Measurements from ENCODE around the gene ACIN1. TPM values are rescaled to one million over a fixed set of nuclear protein-coding genes. Genes with fewer than 3 reads are reported as not detected.

The ACIN1 gene
- total and polyA plus RNA-seq, 7 donors = 45.2 to 83.2 (median 75.3) TPM

- Histone ChIP-seq H3K36me3 (ENCODE audit: insufficient read depth in 1 of 2, low read depth in 1 of 2) (peaks cover 4 to 33% of the 10 kb centered on the region in 2 donors), H3K4me3 (peak overlapping the region; percentile 78)
These were observed 38.6 kb downstream of the ACIN1 start for GRCh38 chr14:23056145-23056955.

GRCh38 chr14:23055621-23056144, 39.3 kb downstream of the ACIN1 start:
- intact Hi-C loops (cut with DNase I) = loop anchor here in 1 of 2 donors (5.0 kb wide), 1 partner anchor 498 kb away; no protein-coding TSS in a partner anchor
- Histone ChIP-seq H3K9me3 (no peaks in the 10 kb centered on the region), H3K27ac (no peak overlapping the region), H3K36me3 (ENCODE audit: insufficient read depth in 1 of 2, low read depth in 1 of 2) (peaks cover 1 to 26% of the 10 kb centered on the region in 2 donors), H3K4me1 (peaks cover 2% of the 10 kb centered on the region), H3K27me3 (ENCODE audit: insufficient read depth in 3 of 3, low read length in 2 of 3) (no peaks in the 10 kb centered on the region), H3K4me3 (no peak overlapping the region)
- DNase-seq (peak in 1 of 2 donors; percentile 59), ATAC-seq (no peak)
- 50 to 71% (median 60%) methylated on average over 6 of the region's 6 CpGs for WGBS, 3 donors
- TF ChIP-seq CTCF (IDR thresholded peaks at IDR 0.05) = no peak

More at GRCh38 chr14:23056145-23056955, 38.6 kb downstream of the ACIN1 start:
- TF ChIP-seq CTCF (IDR thresholded peaks at IDR 0.05) = peak; percentile 65
- Histone ChIP-seq H3K27me3 (ENCODE audit: insufficient read depth in 3 of 3, low read length in 2 of 3) (no peaks in the 10 kb centered on the region), H3K9me3 (no peaks in the 10 kb centered on the region), H3K27ac (no peak overlapping the region), H3K4me1 (peaks cover 2% of the 10 kb centered on the region)
- ATAC-seq = peak; percentile 72 to 80 (median 75)
- intact Hi-C loops (cut with DNase I) = loop anchor here in 1 of 2 donors (5.0 kb wide), 1 partner anchor 499 kb away; no protein-coding TSS in a partner anchor
- peak; percentile 71 to 82 for DNase-seq
- 18 to 20% (median 19%) methylated on average over 16 to 17 of the region's 17 CpGs for WGBS, 3 donors

GRCh38 chr14:23055147-23055550, 39.8 kb downstream of the ACIN1 start:
- intact Hi-C loops (cut with DNase I) = loop anchor here in 1 of 2 donors (5.0 kb wide), 1 partner anchor 498 kb away; no protein-coding TSS in a partner anchor
- Histone ChIP-seq H3K9me3 (no peaks in the 10 kb centered on the region), H3K27ac (no peak overlapping the region), H3K4me3 (no peak overlapping the region), H3K36me3 (ENCODE audit: insufficient read depth in 1 of 2, low read depth in 1 of 2) (peaks cover 0 to 21% of the 10 kb centered on the region in 2 donors), H3K4me1 (peaks cover 2% of the 10 kb centered on the region), H3K27me3 (ENCODE audit: insufficient read depth in 3 of 3, low read length in 2 of 3) (no peaks in the 10 kb centered on the region)
- no peak for TF ChIP-seq CTCF (IDR thresholded peaks at IDR 0.05)
- WGBS, 3 donors = 95 to 99% (median 97%) methylated on average over 12 of the region's 12 CpGs
- ATAC-seq (no peak), DNase-seq (no peak)

- TF ChIP-seq CTCF (IDR thresholded peaks at IDR 0.05) = peak; percentile 16
- peak in 1 of 2 donors; percentile 56 for DNase-seq
- Histone ChIP-seq H3K27ac (no peak overlapping the region), H3K4me1 (peaks cover 2% of the 10 kb centered on the region), H3K27me3 (ENCODE audit: insufficient read depth in 3 of 3, low read length in 2 of 3) (no peaks in the 10 kb centered on the region), H3K36me3 (ENCODE audit: insufficient read depth in 1 of 2, low read depth in 1 of 2) (peaks cover 0 to 11% of the 10 kb centered on the region in 2 donors), H3K9me3 (no peaks in the 10 kb centered on the region), H3K4me3 (no peak overlapping the region)
- intact Hi-C loops (cut with DNase I) = loop anchor here in 1 of 2 donors (2.0 kb wide), 1 partner anchor 55 kb away; no protein-coding TSS in a partner anchor
- ATAC-seq = no peak
- WGBS, 3 donors = 66 to 70% (median 67%) methylated on average over 17 of the region's 17 CpGs
These were observed 40.7 kb downstream of the ACIN1 start for GRCh38 chr14:23054000-23054811.
